ENCODE results near the gene GNG2.

DNA sequence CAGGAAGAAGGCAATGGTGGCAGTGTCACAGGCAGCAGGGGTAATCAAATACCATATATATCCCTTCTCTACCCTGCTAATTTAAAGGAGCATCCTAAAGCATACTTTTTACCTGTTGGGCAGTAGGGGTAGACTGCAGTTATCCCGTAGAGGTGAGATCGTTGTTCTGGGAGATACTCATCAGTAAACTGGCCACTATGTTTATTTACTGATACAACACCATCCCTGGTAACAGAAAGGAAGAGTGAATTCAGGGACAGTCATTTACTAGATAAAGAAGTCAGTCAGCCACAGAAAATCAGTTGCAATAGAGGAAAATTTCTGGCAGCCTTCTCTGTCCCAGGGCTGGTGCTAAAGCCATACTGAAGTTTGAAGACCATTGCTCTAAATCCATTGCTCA lies 145.2 kb downstream of the GNG2 start:
- TF ChIP-seq, protein P1, sequence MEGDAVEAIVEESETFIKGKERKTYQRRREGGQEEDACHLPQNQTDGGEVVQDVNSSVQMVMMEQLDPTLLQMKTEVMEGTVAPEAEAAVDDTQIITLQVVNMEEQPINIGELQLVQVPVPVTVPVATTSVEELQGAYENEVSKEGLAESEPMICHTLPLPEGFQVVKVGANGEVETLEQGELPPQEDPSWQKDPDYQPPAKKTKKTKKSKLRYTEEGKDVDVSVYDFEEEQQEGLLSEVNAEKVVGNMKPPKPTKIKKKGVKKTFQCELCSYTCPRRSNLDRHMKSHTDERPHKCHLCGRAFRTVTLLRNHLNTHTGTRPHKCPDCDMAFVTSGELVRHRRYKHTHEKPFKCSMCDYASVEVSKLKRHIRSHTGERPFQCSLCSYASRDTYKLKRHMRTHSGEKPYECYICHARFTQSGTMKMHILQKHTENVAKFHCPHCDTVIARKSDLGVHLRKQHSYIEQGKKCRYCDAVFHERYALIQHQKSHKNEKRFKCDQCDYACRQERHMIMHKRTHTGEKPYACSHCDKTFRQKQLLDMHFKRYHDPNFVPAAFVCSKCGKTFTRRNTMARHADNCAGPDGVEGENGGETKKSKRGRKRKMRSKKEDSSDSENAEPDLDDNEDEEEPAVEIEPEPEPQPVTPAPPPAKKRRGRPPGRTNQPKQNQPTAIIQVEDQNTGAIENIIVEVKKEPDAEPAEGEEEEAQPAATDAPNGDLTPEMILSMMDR (IDR thresholded peaks at IDR 0.05; ENCODE audit: insufficient read depth, low read length, poor library complexity, severe bottlenecking), result no peak
- no peak for TF ChIP-seq EZH2phosphoT487 (conservative IDR thresholded peaks at IDR 0.05; ENCODE audit: low read length)
